Panc1 (cell line): ENCODE results near the gene DYNC1H1.

Experiments used
- CTCF ChIP-seq: fragments of 450-650 bp; IDR thresholded peaks from 2 replicates; pipeline ENCODE4 v1.5.1; 2017; ENCODE audit warnings: mild to moderate bottlenecking
- POLR2AphosphoS5 ChIP-seq: IDR thresholded peaks from 2 replicates; pipeline ENCODE4 v1.6.1; 2012; ENCODE audit warnings: mild to moderate bottlenecking, low read depth, low read length, moderate library complexity
- REST ChIP-seq, 2 experiments: IDR thresholded peaks; 2 replicates each; pipeline ENCODE4 v1.6.1; 2011 to 2012; ENCODE audit warnings: low read depth in 2 of 2, control low read depth in 1 of 2, low read length in 1 of 2, mild to moderate bottlenecking in 1 of 2, moderate library complexity in 1 of 2; ENCODE audit not compliant: insufficient read depth in 1 of 2

- no peak for TF ChIP-seq CTCF
- TF ChIP-seq REST (IDR thresholded peaks at IDR 0.05; ENCODE audit: insufficient read depth in 1 of 2, low read depth in 2 of 2, low read length in 1 of 2) = no peak
- TF ChIP-seq POLR2AphosphoS5 = no peak
Observed at GRCh38 chr14:101926620-101927019, 37.8 kb upstream of the DYNC1H1 start.
